ENCODE measurements around the gene SYNC. TPM values are rescaled to one million over a fixed set of nuclear protein-coding genes. Genes with fewer than 3 reads are reported as not detected.
A peak's percentile ranks its signal among the peaks of the same experiment; 100 is the strongest.

Gene SYNC
- total and polyA plus RNA-seq, 2 of the 8 experiments (the other 6 are each of a cell fraction or from before 2014, with no cell fraction given): 0.06 to 0.17 TPM

GRCh38 chr1:32650248-32650751 lies 52.3 kb downstream of the SYNC start, which contains the start of gene ZBTB8OS:
TSS of gene ZBTB8OS (minus strand) at chr1:32650550. CDS start at chr1:32650529, 21 bp downstream.
- Histone ChIP-seq H3K4me2 (ENCODE audit: insufficient read depth in 1 of 2, low read depth in 2 of 2, low read length in 2 of 2) (peak within 1 kb of the TSS; percentile 91 to 95), H3K18ac (ENCODE audit: extremely low read depth, low read length) (peak within 1 kb of the TSS; percentile 98), H3K36me3 (ENCODE audit: control insufficient read depth in 2 of 4, insufficient read depth in 4 of 4, low read length in 3 of 4) (peaks cover 2 to 41% (median 22%) of the 10 kb centered on the region in 4 experiments; a peak in 7 of 8 replicates), H3K23ac (ENCODE audit: insufficient read length) (no peak within 1 kb of the TSS), H3K4ac (replicated peaks; ENCODE audit: insufficient read length, low read depth, low read length) (peak within 1 kb of the TSS; percentile 78), H4K8ac (ENCODE audit: extremely low read depth, insufficient read depth, low read length) (peak within 1 kb of the TSS; percentile 99), H2BK12ac (ENCODE audit: low read depth, low read length) (peak within 1 kb of the TSS; percentile 97), H3K27me3 (replicated peaks in 1 of 4; ENCODE audit: control insufficient read depth in 3 of 4, extremely low read depth in 1 of 4, insufficient read depth in 3 of 4, low read length in 3 of 4) (no peaks in the 10 kb centered on the region; a peak in 1 of 7 replicates), H2AFZ (ENCODE audit: low read length) (peak within 1 kb of the TSS; percentile 67; the same call in 1 of the 2 replicates), H3K79me1 (ENCODE audit: low read depth, low read length) (peaks cover 6% of the 10 kb centered on the region; the same call in 1 of the 2 replicates), H2AK5ac (ENCODE audit: low read depth, low read length) (peak within 1 kb of the TSS; percentile 92), H3K27ac (ENCODE audit: low read depth, low read length) (peak within 1 kb of the TSS; percentile 99), H2BK20ac (ENCODE audit: low read length) (no peak within 1 kb of the TSS), H3K56ac (replicated peaks; ENCODE audit: insufficient read length, low read depth, low read length) (peak within 1 kb of the TSS; percentile 94), H4K20me1 (replicated peaks in 1 of 2; ENCODE audit: control insufficient read depth in 1 of 2, insufficient read depth in 2 of 2, low read length in 2 of 2) (peaks cover 0 to 3% of the 10 kb centered on the region in 2 experiments), H3K14ac (ENCODE audit: insufficient read length) (no peak within 1 kb of the TSS), H3K79me2 (ENCODE audit: control insufficient read depth in 1 of 2, insufficient read depth in 2 of 2, low read length in 2 of 2) (peaks cover 13 to 82% of the 10 kb centered on the region in 2 experiments), H3K9ac (replicated peaks in 1 of 4; ENCODE audit: extremely low read depth in 1 of 4, low read depth in 3 of 4, low read length in 3 of 4) (peak within 1 kb of the TSS; percentile 98 to 99 (median 98)), H2BK15ac (ENCODE audit: low read length) (no peak within 1 kb of the TSS), H2BK5ac (ENCODE audit: low read depth, low read length) (peak within 1 kb of the TSS; percentile 98), H3K9me3 (ENCODE audit: insufficient read depth in 2 of 2, low read depth in 1 of 2, low read length in 1 of 2) (0 out of 4 replicates have a peak, but pooled peaks cover 0 to 2% of the 10 kb centered on the region in 2 experiments), H4K5ac (ENCODE audit: insufficient read length, low read depth, low read length) (peak within 1 kb of the TSS; percentile 93), H3K4me3 (ENCODE audit: extremely low read depth in 1 of 4, insufficient read depth in 2 of 4, low read depth in 3 of 4, low read length in 4 of 4) (peak within 1 kb of the TSS; percentile 99), H4K91ac (replicated peaks; ENCODE audit: insufficient read length, low read length) (peak within 1 kb of the TSS; percentile 84), H2BK120ac (replicated peaks; ENCODE audit: low read depth, low read length) (peak within 1 kb of the TSS; percentile 80), H3K4me1 (replicated peaks in 1 of 4; ENCODE audit: control insufficient read depth in 3 of 4, insufficient read depth in 4 of 4, low read length in 3 of 4) (peaks cover 0 to 5% (median 1%) of the 10 kb centered on the region in 4 experiments; a peak in 4 of 7 replicates), H3K23me2 (ENCODE audit: low read depth, low read length) (peaks cover 5% of the 10 kb centered on the region)
- ChIA-PET POLR2A (ENCODE audit: partially characterized antibody) (interaction anchor here (0.5 to 8.7 kb wide), 44 partner anchors 11 to 471 kb away, joined by 3 to 118 read pairs (median 4); partner anchors contain the start of genes BSDC1, S100PBP, TXLNA and YARS1), CTCF (ENCODE audit: partially characterized antibody) (interaction anchor here (0.6 to 1.5 kb wide), 3 partner anchors 96 to 902 kb away, joined by 3 read pairs; no protein-coding TSS in a partner anchor)
- DNase-seq (ENCODE audit: low read depth in 1 of 2, low spot score in 2 of 2): peak; percentile 54 to 81
- FAIRE-seq: peak; percentile 42
- WGBS, 2 experiments (ENCODE audit: extremely low coverage in 1 of 2, insufficient coverage in 1 of 2, insufficient read length in 1 of 2, insufficient replicate concordance in 2 of 2, low coverage in 1 of 2, low lambda C conversion rate in 2 of 2, missing lambda C conversion rate in 1 of 2): 1% methylated on average over 21 of the region's 21 CpGs; no CpG with 5 or more reads in 1 of the 2 experiments
- TF ChIP-seq EGR1 (IDR thresholded peaks at IDR 0.05; ENCODE audit: borderline replicate concordance, low read depth, low read length) (no peak), SIN3A (conservative IDR thresholded peaks at IDR 0.05 in 1 of 2, IDR thresholded peaks at IDR 0.05 in 1 of 2; ENCODE audit: low read depth in 1 of 2, low read length in 2 of 2) (peak; percentile 47 to 71; a peak in 1 of 4 replicates), SRF (IDR thresholded peaks at IDR 0.05; ENCODE audit: low read depth, low read length) (no peak), BACH1 (IDR thresholded peaks at IDR 0.05; ENCODE audit: low read length) (no peak), CEBPB (IDR thresholded peaks at IDR 0.05; ENCODE audit: low read depth, low read length) (no peak), GTF2F1 (IDR thresholded peaks at IDR 0.05; ENCODE audit: borderline replicate concordance, low read depth, low read length) (peak; percentile 58; the same call in 1 of the 2 replicates), ATF2 (IDR thresholded peaks at IDR 0.05; ENCODE audit: low read length) (0 out of 2 replicates have a peak, but pooled peaks have one; percentile 78), RBBP5 (IDR thresholded peaks at IDR 0.05; ENCODE audit: borderline replicate concordance, low read depth, low read length) (no peak), EZH2 (IDR thresholded peaks at IDR 0.05; ENCODE audit: low read depth, low read length, severe bottlenecking) (no peak), BCL11A (IDR thresholded peaks at IDR 0.05; ENCODE audit: low read depth in 2 of 2, low read length in 2 of 2) (no peak)
